Neutrophil (primary cell): ENCODE results near the gene PCNP.
"Not testable (repeated sequence)": the region's sequence is repeated elsewhere in the genome, so short reads cannot be mapped to it uniquely, and the experiment has no call there.

Source experiments
- H3K27ac ChIP-seq: fragments of 200-600 bp; sonication (generic); 2 replicates; pipeline ENCODE4 v1.5.1; 2016; ENCODE audit warnings: mild to moderate bottlenecking, moderate library complexity
- H3K27me3 ChIP-seq: fragments of 200-600 bp; sonication (generic); 2 replicates; pipeline ENCODE4 v1.6.0; 2016; ENCODE audit warnings: mild to moderate bottlenecking
- H3K36me3 ChIP-seq: fragments of 200-600 bp; sonication (generic); 2 replicates; pipeline ENCODE4 v1.5.1; 2017
- H3K4me1 ChIP-seq, 2 experiments: fragments of 200-600 bp in 1 of 2; sonication (generic) in 1 of 2; 1 replicate in 1 of 2; 2 replicates in 1 of 2; pipeline versions ENCODE4 v1.5.1 to v1.6.1; 2013 to 2016; ENCODE audit warnings: low read depth in 1 of 2, low read length in 1 of 2, mild to moderate bottlenecking in 1 of 2, moderate library complexity in 1 of 2; ENCODE audit not compliant: control insufficient read depth in 1 of 2, insufficient read depth in 1 of 2
- H3K4me3 ChIP-seq, 2 experiments: fragments of 200-600 bp in 1 of 2; sonication (generic) in 1 of 2; 1 replicate in 1 of 2; 2 replicates in 1 of 2; pipeline ENCODE4 v1.5.1; 2013 to 2016; ENCODE audit warnings: low read depth in 1 of 2, low read length in 1 of 2, mild to moderate bottlenecking in 1 of 2, moderate library complexity in 1 of 2
- H3K9me3 ChIP-seq: fragments of 200-600 bp; sonication (generic); 2 replicates; pipeline ENCODE4 v1.5.1; 2016
- TF ChIP-seq, protein P1 (sequence below): fragments of 200-600 bp; sonication (generic); IDR thresholded peaks from 2 replicates; pipeline ENCODE4 v1.5.1; 2016; ENCODE audit warnings: antibody characterized with exemption

The PCNP gene

DNA sequence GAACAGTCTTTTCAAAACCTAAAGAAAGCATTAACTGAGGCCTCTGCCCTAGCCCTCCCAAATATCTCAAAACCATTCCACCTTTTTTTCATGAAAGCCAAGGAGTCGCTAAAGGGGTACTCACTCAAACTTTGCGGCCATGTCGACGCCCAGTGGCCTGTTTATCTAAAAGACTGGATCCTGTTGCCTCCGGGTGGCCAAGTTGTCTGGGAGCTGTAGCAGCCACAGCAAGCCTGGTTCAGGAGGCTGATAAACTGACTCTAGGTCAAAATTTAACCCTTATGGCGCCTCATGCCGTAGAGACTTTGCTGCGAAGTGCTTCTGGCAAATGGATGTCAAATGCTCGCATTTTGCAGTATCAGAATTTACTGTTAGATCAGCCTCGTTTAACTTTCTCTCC is 63.5 kb downstream of the PCNP start:
- no peaks in the 10 kb centered on the region for H3K4me1 ChIP-seq
- H3K36me3 ChIP-seq = no peaks in the 10 kb centered on the region
- TF ChIP-seq, protein P1, sequence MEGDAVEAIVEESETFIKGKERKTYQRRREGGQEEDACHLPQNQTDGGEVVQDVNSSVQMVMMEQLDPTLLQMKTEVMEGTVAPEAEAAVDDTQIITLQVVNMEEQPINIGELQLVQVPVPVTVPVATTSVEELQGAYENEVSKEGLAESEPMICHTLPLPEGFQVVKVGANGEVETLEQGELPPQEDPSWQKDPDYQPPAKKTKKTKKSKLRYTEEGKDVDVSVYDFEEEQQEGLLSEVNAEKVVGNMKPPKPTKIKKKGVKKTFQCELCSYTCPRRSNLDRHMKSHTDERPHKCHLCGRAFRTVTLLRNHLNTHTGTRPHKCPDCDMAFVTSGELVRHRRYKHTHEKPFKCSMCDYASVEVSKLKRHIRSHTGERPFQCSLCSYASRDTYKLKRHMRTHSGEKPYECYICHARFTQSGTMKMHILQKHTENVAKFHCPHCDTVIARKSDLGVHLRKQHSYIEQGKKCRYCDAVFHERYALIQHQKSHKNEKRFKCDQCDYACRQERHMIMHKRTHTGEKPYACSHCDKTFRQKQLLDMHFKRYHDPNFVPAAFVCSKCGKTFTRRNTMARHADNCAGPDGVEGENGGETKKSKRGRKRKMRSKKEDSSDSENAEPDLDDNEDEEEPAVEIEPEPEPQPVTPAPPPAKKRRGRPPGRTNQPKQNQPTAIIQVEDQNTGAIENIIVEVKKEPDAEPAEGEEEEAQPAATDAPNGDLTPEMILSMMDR = no peak
- H3K27me3 ChIP-seq = no peaks in the 10 kb centered on the region
- no peaks in the 10 kb centered on the region for H3K9me3 ChIP-seq
- no peak overlapping the region for H3K27ac ChIP-seq
- no peak overlapping the region for H3K4me3 ChIP-seq

DNA sequence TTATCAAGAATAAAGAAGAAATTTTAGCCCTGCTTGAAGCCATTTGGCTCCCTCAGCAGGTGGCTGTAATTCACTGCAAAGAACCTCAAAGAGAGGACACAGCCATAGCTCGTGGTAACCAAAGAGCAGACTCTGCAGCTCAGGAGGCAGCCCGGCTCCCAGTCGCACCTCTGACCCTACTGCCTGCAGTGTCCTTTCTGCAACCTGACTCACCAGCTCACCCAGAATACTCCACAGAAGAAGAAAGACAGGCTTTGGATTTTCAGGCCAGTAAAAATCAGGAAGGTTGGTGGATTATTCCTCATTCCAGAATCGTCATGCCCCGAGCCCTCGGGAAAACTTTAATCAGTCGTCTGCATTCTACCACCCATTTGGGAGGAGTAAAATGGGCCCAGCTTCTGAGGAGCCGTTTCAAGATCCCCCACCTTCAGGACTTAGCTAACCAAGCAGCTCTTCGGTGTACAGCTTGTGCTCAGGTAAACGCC is 64.3 kb downstream of the PCNP start:
- TF ChIP-seq, protein P1 = no peak
- H3K9me3 ChIP-seq = no peaks in the 10 kb centered on the region
- no peaks in the 10 kb centered on the region for H3K27me3 ChIP-seq
- H3K4me1 ChIP-seq = no peaks in the 10 kb centered on the region
- H3K36me3 ChIP-seq = no peaks in the 10 kb centered on the region
- no peak overlapping the region for H3K27ac ChIP-seq
- no peak overlapping the region for H3K4me3 ChIP-seq

- no peaks in the 10 kb centered on the region for H3K27me3 ChIP-seq
- H3K4me1 ChIP-seq = no peaks in the 10 kb centered on the region
- H3K27ac ChIP-seq = no peak overlapping the region
- TF ChIP-seq, protein P1 = no peak
- H3K9me3 ChIP-seq = no peaks in the 10 kb centered on the region
- H3K4me3 ChIP-seq = no peak overlapping the region
- no peaks in the 10 kb centered on the region for H3K36me3 ChIP-seq
These were observed 65.4 kb downstream of the PCNP start for GRCh38 chr3:101639280-101639963.

GRCh38 chr3:101640256-101640655 is 66.3 kb downstream of the PCNP start:
- H3K4me3 ChIP-seq = no peak overlapping the region
- no peaks in the 10 kb centered on the region for H3K9me3 ChIP-seq
- no peaks in the 10 kb centered on the region for H3K36me3 ChIP-seq
- no peaks in the 10 kb centered on the region for H3K27me3 ChIP-seq
- TF ChIP-seq, protein P1 = no peak
- H3K4me1 ChIP-seq = no peaks in the 10 kb centered on the region
- H3K27ac ChIP-seq = no peak overlapping the region

DNA sequence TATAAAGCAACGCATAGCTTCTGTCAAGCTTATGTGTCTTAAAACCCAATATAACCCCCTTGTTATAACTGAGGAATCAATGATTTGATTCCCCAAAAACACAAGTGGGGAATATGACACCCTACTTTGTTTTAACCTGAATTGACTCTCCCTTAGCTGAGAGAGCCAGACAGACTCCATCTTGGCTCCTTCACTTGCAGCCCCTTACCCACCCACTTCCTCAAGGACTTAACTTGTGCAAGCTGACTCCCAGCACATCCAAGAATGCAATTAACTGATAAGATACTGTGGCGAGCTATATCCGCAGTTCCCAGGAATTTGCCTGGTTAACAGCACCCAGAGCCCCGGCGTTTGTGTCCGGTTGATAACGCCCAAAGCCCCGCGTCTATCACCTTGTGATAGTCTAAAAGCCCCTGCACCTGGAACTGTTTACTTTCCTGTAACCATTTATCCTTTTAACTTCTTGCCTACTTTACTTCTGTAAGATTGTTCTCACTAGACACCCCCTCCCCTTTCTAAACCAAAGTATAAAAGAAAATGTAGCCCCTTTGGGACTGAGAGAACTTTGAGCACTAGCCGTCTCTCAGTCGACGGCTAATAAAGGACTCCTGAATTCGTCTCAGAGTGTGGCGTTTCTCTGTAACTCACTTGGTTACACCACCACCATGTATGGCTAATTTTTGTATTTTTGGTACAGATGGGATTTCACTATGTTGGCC is 67.6 kb downstream of the PCNP start:
- H3K9me3 ChIP-seq, H3K27ac ChIP-seq, H3K27me3 ChIP-seq, H3K36me3 ChIP-seq, H3K4me3 ChIP-seq, H3K4me1 ChIP-seq: not testable (repeated sequence)

DNA sequence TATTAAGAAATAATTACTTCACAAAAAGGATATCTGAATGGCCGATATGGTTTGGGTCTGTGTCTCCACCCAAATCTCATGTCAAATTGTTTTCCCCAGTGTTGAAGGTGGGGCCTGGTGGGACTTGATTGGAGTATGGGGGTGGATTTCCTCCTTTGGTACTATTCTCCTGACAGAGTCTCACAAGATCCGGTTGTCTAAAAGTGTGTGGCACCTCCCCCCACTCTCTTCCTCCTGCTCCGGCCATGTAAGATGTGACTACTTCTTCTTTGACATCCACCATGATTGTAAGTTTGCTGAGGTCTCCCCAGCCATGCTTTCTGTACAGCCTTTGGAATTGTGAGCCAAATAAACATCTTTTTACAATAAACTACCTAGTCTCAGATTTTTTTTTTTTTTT is 68.5 kb downstream of the PCNP start:
- Histone ChIP-seq H3K4me3 (no peak overlapping the region), H3K27ac (no peak overlapping the region), H3K9me3 (no peaks in the 10 kb centered on the region), H3K27me3 (no peaks in the 10 kb centered on the region), H3K4me1 (no peaks in the 10 kb centered on the region), H3K36me3 (peaks cover 5% of the 10 kb centered on the region)
- TF ChIP-seq, protein P1 = no peak
